Islet precursor cell (in vitro differentiated cells): ENCODE data around the gene APOF.
"Not testable (repeated sequence)": the region's sequence is repeated elsewhere in the genome, so short reads cannot be mapped to it uniquely, and the experiment has no call there.

Experiments used
- DNase-seq: peaks from one replicate; pipeline ENCODE4 v3.0.0-alpha.2; 2018

Gene APOF

GRCh38 chr12:56366948-56367347 is 4.3 kb upstream of the APOF start:
- DNase-seq: peak; percentile 45

DNA sequence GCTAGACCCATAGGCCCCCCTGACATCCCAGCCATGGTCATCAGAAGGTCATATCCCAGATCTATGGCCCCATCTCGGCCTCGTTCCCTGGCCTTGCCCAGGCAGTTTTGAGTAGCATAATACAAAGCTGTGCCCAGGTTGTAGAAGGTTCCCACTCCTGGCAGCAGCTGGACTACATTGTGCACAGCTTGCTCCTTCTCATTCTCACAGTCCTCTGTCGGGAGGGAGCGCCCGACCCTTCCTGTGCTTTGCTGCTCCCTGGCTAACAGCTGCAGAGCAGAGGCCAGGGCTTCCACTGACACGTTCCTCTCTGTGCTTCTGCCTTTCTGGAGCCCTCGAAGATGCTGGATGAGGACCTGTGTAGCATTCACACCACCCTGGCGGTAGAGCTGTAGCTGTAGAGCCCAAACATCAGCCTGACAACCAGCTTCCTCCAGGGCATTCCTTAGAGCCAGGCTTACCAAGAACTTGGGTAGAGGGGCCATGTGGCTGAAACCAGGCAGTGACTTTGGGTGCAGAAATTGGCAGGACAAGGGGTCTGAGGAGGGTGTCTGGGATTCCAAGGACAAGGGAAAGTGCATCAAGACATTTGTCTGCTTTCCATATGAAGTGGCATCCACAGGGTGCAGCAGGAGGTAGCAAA is 1.0 kb downstream of the APOF start:
- peak; percentile 57 for DNase-seq

DNA sequence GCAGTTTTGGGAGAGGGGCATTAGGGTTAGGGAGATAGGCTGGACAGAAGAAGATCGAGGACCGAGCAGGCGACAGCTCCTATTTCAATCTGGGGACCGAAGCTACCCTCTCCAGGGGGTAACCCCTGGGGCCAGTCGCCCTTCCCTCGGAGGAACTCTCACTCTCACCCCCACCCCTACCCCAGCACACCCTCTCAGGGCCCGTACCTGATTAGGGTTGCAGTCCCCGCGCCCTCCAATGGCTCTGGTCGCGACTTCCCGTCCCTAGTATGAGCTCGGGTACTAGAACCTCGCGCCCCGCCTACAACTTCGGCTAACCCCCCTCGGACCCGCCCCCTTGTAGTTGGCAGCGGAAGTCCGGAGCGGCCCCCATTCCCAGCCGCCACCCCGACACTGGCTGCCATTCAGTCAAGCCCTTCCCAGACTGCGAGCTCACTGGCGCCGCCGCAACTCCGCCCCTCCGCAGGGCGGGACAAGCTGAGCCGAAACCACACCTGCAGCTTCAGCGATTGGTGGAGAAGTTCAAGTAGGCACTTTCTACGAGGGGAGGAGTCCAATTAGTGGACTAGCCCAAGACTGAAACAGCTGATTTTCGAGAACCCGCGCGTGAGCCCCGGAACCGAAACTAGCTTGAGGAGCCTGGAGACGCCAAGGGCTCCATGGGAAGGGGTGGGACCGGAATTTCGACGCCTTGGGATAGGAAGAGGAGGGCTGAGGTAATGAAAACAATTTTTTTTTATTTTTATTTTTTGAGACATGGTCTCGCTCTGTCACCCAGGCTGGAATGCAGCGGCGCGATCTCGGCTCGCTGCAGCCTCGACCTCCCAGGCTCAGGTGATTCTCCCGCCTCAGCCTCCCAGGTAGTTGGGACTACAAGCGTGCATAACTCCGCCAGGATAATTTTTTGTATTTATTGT is 2.5 kb downstream of the APOF start, which contains the start of gene STAT2:
TSS of gene STAT2 (minus strand) at position 257 of the 917 bp plus-strand sequence. CDS start 3,536 bp downstream, outside the sequence.
- peak; percentile 100 for DNase-seq

GRCh38 chr12:56358836-56359532 is 3.7 kb downstream of the APOF start:
- peak; percentile 52 for DNase-seq

DNA sequence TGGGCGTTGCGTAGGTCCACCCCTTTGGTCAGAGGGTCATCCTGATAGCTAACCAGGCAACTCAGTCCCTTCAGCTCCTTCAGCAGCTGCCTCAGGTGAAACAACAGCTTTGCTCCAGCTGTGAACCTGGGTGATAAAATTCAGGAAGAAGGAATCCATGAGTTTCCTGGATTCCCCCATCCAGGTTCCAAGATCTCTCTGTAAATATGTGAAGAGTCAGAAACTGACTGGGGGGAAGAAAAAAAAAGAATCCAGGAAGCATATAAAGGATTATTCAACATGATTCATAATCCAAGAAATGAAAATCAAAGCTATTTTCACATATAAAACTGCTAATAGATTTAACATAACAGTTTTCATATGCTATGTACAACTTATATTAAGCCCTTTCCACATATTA is 11.3 kb downstream of the APOF start:
- no peak for DNase-seq

DNA sequence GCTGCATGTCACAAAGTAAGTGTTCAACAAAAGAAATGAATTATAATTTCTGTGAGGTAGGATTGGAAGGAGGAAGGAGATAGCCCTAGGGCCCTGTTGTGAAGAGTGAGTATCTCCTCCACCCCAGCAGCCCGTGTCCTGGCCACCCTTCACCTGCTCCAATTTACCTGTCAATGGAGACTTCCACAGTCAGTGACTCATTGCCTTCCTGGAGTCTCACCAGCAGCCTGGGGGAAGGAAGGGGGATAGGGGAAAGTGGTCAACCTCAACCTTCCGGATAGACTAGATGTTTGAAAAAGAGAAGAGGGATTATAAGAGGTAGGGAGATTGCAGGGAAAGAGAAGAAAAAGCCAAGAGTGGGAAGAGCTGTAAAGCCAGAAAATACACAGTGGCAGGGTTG is 12.0 kb downstream of the APOF start:
- peak; percentile 84 for DNase-seq

- no peak for DNase-seq
Measured at GRCh38 chr12:56348776-56349175, 13.9 kb downstream of the APOF start.

DNA sequence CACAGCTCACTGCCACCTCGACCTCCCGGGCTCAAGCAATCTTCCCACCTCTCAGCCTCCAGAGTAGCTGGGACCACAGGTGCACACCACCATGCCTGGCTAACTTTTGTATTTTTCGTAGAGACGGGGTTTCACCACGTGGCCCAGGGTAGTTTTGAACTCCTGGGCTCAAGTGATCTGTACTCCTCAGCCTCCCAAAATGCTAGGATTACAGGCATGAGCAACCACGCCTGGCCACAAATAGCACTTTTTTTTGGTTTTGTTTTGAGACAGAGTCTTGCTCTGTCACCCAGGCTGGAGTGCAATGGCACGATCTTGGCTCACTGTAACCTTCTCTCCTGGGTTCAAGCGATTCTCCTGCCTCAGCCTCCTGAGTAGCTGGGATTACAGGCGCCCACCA is 15.4 kb downstream of the APOF start:
- DNase-seq: not testable (repeated sequence)

- peak; percentile 73 for DNase-seq
Measured at GRCh38 chr12:56346675-56347074, 16.0 kb downstream of the APOF start.

DNA sequence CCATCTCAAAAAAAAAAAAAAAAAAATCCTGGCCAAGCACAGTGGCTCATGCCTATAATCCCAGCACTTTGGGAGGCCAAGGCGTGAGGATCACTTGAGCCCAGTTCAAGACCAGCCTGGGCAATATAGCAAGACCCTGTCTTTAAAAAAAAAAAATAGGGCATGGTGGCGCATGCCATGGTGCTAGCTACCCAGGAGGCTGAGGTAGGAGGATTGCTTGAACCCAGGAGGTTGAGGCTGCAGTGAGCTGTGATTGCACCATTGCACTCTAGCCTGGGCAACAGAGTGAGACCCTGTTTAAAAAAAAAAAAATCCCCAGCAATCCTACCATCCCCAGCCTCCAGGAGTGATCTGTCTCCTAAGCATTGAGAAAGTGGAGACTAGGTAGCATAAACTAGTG is 20.4 kb downstream of the APOF start:
- DNase-seq: not testable (repeated sequence)

DNA sequence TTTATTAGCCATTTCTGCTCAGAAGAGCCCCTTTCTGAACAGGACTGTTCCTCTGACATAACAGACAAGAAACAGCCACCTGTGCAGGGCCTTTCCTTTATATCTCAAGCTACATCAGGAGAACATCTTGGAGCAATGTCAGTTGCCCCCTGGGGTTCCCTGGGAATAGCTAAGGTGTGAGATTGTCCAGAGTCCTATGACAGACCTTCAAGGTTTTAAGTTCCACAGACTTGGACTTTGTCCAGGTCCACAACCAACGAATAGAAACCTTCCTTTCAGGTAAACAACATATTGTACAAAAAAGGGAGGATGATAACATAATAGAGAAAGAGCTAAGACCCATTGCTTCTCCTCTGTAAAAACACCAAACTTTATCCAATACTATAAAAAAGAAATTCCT is 21.0 kb downstream of the APOF start:
- DNase-seq: peak; percentile 45

GRCh38 chr12:56339158-56339422 is 23.6 kb downstream of the APOF start:
- DNase-seq: no peak

DNA sequence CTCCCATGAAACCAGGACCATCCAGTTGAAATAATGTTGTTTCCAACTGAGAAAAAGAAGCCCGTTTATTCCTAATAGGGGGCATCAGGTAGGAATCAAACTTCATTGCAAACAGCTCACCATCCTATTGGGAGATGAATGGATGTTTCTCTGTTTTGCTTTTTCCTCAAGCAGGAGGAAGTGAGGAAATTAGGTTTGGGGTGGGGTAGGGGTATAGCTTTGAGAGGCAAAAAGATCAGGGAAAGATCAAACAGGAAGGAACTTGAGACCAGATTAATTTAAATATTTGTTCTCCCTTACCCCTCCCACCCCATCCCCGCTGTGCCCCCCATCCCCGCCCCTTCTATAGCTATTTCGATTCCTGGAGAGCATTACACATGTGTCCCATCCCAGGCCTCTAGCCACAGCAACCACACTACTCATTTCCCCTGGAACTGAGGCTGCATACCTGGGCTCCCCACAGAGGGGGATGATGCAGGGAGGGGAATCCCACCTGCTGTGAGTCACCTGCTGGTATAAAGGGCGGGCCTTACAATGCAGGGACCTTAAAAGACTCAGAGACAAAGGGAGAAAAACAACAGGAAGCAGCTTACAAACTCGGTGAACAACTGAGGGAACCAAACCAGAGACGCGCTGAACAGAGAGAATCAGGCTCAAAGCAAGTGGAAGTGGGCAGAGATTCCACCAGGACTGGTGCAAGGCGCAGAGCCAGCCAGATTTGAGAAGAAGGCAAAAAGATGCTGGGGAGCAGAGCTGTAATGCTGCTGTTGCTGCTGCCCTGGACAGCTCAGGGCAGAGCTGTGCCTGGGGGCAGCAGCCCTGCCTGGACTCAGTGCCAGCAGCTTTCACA is 24.1 kb downstream of the APOF start, which contains the start of gene IL23A:
TSS of gene IL23A (plus strand) at position 577 of the 850 bp plus-strand sequence. CDS start at position 738, 161 bp downstream.
- DNase-seq: peak; percentile 80

DNA sequence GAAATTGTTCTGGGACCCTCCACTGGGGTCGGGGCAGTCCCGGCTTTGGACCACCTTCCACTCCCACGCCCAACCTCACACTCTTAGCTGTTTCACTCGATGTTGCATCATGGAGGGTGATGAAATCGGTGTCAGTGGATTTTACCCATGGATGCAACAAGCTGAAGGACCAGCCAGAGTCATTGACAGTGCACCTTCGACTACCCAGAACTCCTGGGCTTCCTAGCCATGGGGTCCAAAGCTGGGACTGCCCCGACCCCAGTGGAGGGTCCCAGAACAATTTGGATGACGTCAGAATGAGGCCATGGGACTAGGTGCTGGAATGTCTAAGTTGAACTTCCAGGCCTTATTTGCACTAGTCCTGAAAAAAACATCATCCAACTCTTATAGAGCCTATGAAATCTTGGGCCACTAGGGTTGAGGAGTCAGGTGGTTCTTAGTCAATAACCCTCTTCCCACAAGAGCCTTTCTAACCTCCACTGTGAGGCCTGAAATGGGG is 24.9 kb downstream of the APOF start:
- peak; percentile 49 for DNase-seq

- peak; percentile 56 for DNase-seq
Measured at GRCh38 chr12:56336361-56337167, 26.1 kb downstream of the APOF start.

DNA sequence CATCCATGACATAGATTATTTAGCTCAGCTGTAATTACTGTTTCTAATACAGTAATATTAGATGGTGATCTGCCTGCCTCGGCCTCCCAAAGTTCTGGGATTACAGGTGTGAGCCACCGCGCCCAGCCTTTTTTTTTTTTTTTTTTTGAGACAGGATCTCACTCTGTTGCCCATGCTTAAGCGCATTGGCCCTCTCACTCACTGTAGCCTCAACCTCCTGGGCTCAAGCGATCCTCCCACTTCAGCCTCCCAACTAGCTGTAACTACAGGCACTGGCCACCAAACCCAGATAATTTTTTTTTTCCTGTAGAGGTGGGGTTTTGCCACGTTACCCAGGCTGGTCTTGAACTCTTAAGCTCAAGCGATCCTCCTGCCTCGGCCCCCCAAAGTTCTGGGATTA is 27.1 kb downstream of the APOF start:
- peak; percentile 35 for DNase-seq

- no peak for DNase-seq
Measured at GRCh38 chr12:56334490-56334793, 28.2 kb downstream of the APOF start.

DNA sequence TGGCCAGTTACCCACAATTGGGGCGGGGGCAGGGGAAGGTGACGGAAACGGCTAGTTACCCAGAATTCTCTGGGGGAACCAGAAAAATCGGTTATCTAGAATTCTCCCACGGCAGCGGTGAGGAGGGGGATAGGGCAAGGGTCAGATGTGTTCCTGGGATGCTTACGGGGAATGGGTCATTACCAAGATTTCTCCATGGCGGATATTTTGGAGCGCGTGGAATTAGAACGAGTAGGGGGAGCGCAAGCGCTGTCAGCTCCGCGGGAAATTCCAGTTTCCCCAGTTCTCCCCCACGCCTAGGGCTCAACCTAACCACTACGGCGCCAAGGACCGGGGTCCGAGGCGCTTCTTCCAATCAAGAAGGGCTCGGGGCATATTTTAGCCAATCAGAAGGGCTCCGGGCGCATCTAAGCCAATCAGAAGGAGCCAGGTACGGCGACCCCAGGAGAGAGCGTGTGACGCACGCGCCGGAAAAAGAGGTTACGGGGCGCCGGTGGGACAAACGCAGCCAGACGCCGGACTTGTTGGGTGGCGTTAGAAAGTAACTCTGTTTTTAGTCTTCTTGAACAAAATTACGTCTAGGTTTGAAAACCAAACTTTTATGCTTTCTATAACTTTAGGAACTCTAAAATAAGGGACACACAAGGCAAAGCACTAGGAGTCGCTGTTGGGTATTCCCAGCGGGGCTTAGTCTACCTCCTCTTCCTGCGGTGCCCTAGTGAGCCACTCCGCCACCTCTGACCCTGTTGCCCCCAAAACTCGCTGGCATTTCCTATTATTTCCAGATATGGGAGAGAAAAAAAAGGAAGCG is 28.8 kb downstream of the APOF start, which contains the start of gene PAN2:
TSS of gene PAN2 (minus strand) at position 322 of the 811 bp plus-strand sequence. CDS start 906 bp downstream, outside the sequence.
- peak; percentile 99 for DNase-seq

GRCh38 chr12:56333197-56333678 is 29.4 kb downstream of the APOF start:
- no peak for DNase-seq

GRCh38 chr12:56332512-56333196 is 30.0 kb downstream of the APOF start:
- DNase-seq: peak; percentile 31
